Thyroid gland (tissue), 4 donors: ENCODE measurements around the gene PCNX3. TPM values are rescaled to one million over a fixed set of nuclear protein-coding genes. Genes with fewer than 3 reads are reported as not detected.

Source experiments
- DNase-seq, 2 donors: peaks; one replicate each; pipeline ENCODE4 v3.0.0-alpha.2; 2019
- H3K27ac ChIP-seq, 3 donors: fragments of 200-600 bp; sonication (generic); 1 replicate in 2 of 3; 2 replicates in 1 of 3; pipeline ENCODE4 v1.5.1; 2016 to 2019; ENCODE audit warnings: mild to moderate bottlenecking in 1 of 3, moderate library complexity in 1 of 3
- H3K27me3 ChIP-seq: fragments of 200-600 bp; sonication (generic); one replicate; pipeline ENCODE4 v1.5.1; 2019
- H3K36me3 ChIP-seq, 2 donors: fragments of 200-600 bp; sonication (generic); one replicate each; pipeline ENCODE4 v1.5.1; 2016 to 2019
- H3K4me1 ChIP-seq, 2 donors: fragments of 200-600 bp; sonication (generic); one replicate each; pipeline ENCODE4 v1.5.1; 2017 to 2019
- H3K4me3 ChIP-seq, 3 donors: fragments of 200-600 bp; sonication (generic); replicated peaks in 1 of 3; 1 replicate in 2 of 3; 2 replicates in 1 of 3; pipeline ENCODE4 v1.5.1; 2016; ENCODE audit warnings: mild to moderate bottlenecking in 1 of 3
- H3K9me3 ChIP-seq: fragments of 200-600 bp; sonication (generic); one replicate; pipeline ENCODE4 v1.5.1; 2017
- CTCF ChIP-seq, 6 experiments: fragments of 200-600 bp in 3 of 6; fragments of 450-650 bp in 3 of 6; sonication (generic) in 3 of 6; IDR thresholded peaks; one replicate each; pipeline ENCODE4 v1.5.1; 2016 to 2019; ENCODE audit warnings: antibody characterized with exemption in 6 of 6, mild to moderate bottlenecking in 2 of 6, inconsistent platforms in 1 of 6, moderate library complexity in 1 of 6
- POLR2A ChIP-seq, 2 donors: fragments of 450-650 bp; IDR thresholded peaks; one replicate each; pipeline ENCODE4 v1.6.1; 2017; ENCODE audit warnings: antibody characterized with exemption in 2 of 2, mild to moderate bottlenecking in 2 of 2, moderate library complexity in 1 of 2
- WGBS, 2 donors: methylation state at CpG; one replicate each; pipeline ENCODE4 v1.1.5; 2017; 5-methylcytosine and 5-hydroxymethylcytosine counted together
- intact Hi-C: fragments of 100-400 bp; cut with DNase I; formaldehyde crosslinking; loops from one replicate; pipeline ENCODE4 v1.15.1; 2023
- total RNA-seq, 4 donors: library from RNA; depleted of rRNA; stranded (reverse); fragments of >200 nt; gene quantifications; one replicate each; pipeline ENCODE4 v1.2.3, GENCODE V29; 2016

Gene PCNX3
- total RNA-seq, 4 donors from 2014 or later: 18.9 to 54.2 (median 47.0) TPM

- Histone ChIP-seq H3K36me3 (peaks cover 64 to 69% of the 10 kb centered on the region in 2 donors), H3K27ac (peak overlapping the region in 2 of 3 donors; percentile 84 to 97), H3K4me1 (peaks cover 25 to 38% of the 10 kb centered on the region in 2 donors), H3K4me3 (no peak overlapping the region), H3K27me3 (no peaks in the 10 kb centered on the region), H3K9me3 (no peaks in the 10 kb centered on the region)
- DNase-seq: no peak
- intact Hi-C loops: loop anchor here (5.0 kb wide), 1 partner anchor 37 kb away; the partner anchor contains the start of gene PCNX3
- 84 to 86% methylated on average over 14 of the region's 14 CpGs for WGBS, 2 donors
- TF ChIP-seq CTCF (IDR thresholded peaks at IDR 0.05): no peak
- TF ChIP-seq POLR2A (IDR thresholded peaks at IDR 0.05): no peak
Observed at GRCh38 chr11:65654375-65655349, 39.1 kb downstream of the PCNX3 start.

GRCh38 chr11:65655570-65656332 lies 40.2 kb downstream of the PCNX3 start:
- Histone ChIP-seq H3K36me3 (peaks cover 64 to 70% of the 10 kb centered on the region in 2 donors), H3K27me3 (no peaks in the 10 kb centered on the region), H3K9me3 (no peaks in the 10 kb centered on the region), H3K4me1 (peaks cover 25 to 38% of the 10 kb centered on the region in 2 donors), H3K4me3 (no peak overlapping the region), H3K27ac (no peak overlapping the region)
- TF ChIP-seq POLR2A (IDR thresholded peaks at IDR 0.05): no peak
- no peak for TF ChIP-seq CTCF (IDR thresholded peaks at IDR 0.05)
- intact Hi-C loops: no loop called here
- 89 to 93% methylated on average over 16 of the region's 16 CpGs for WGBS, 2 donors
- no peak for DNase-seq

- no peak for DNase-seq
- Histone ChIP-seq H3K4me3 (no peak overlapping the region), H3K9me3 (no peaks in the 10 kb centered on the region), H3K27ac (no peak overlapping the region), H3K4me1 (peaks cover 29 to 34% of the 10 kb centered on the region in 2 donors), H3K27me3 (no peaks in the 10 kb centered on the region), H3K36me3 (peaks cover 61 to 68% of the 10 kb centered on the region in 2 donors)
- 96 to 97% methylated on average over 7 of the region's 7 CpGs for WGBS, 2 donors
- no peak for TF ChIP-seq CTCF (IDR thresholded peaks at IDR 0.05)
- no peak for TF ChIP-seq POLR2A (IDR thresholded peaks at IDR 0.05)
- intact Hi-C loops: no loop called here
Observed at GRCh38 chr11:65657426-65657825, 41.9 kb downstream of the PCNX3 start.

- Histone ChIP-seq H3K4me3 (no peak overlapping the region), H3K36me3 (peaks cover 61 to 68% of the 10 kb centered on the region in 2 donors), H3K9me3 (no peaks in the 10 kb centered on the region), H3K27ac (no peak overlapping the region), H3K4me1 (peaks cover 24 to 28% of the 10 kb centered on the region in 2 donors), H3K27me3 (no peaks in the 10 kb centered on the region)
- 89 to 92% methylated on average over 11 to 13 of the region's 21 CpGs for WGBS, 2 donors
- intact Hi-C loops: no loop called here
- TF ChIP-seq CTCF (IDR thresholded peaks at IDR 0.05) (no peak), POLR2A (IDR thresholded peaks at IDR 0.05) (no peak)
- DNase-seq: no peak
Observed at GRCh38 chr11:65658174-65659021, 42.8 kb downstream of the PCNX3 start.
